H1 (cell line): Measurements from ENCODE around the gene REC8. TPM values are rescaled to one million over a fixed set of nuclear protein-coding genes. Genes with fewer than 3 reads are reported as not detected.
A peak's percentile ranks its signal among the peaks of the same experiment; 100 is the strongest.

ENCODE experiments used
- CTCF ChIA-PET: fragments of 300-600 bp; sonication (Branson Sonifier 250); formaldehyde crosslinking; loops from one replicate; lab custom pipeline; 2021; ENCODE audit not compliant: partially characterized antibody; lab: Charles Lee
- POLR2A ChIA-PET: fragments of 300-600 bp; sonication (Branson Sonifier 250); formaldehyde crosslinking; loops from one replicate; lab custom pipeline; 2021; ENCODE audit warnings: inconsistent platforms; ENCODE audit not compliant: partially characterized antibody; lab: Charles Lee
- DNase-seq, 2 experiments: peaks; one replicate each; pipeline versions ENCODE4 v3.0.0 to v3.0.0-alpha.2; 2010 to 2022; ENCODE audit warnings: low spot score in 2 of 2, low read depth in 1 of 2, mixed read lengths in 1 of 2
- FAIRE-seq: peaks from 2 replicates; lab custom pipeline; 2011; peaks lifted over from hg19 to GRCh38; lab: Jason Lieb, UNC
- H2AFZ ChIP-seq: 2 replicates; pipeline ENCODE4 v1.8.1; 2012; ENCODE audit warnings: low read length, inconsistent platforms
- H2AK5ac ChIP-seq: 2 replicates; pipeline ENCODE4 v1.6.1; 2013; ENCODE audit warnings: low read depth, low read length
- H2BK120ac ChIP-seq: replicated peaks from 2 replicates; pipeline ENCODE3; 2013; ENCODE audit warnings: low read depth, low read length, inconsistent platforms
- H2BK12ac ChIP-seq: 2 replicates; pipeline ENCODE4 v1.6.1; 2013; ENCODE audit warnings: low read depth, low read length
- H2BK15ac ChIP-seq: 2 replicates; pipeline ENCODE4 v1.6.1; 2013; ENCODE audit warnings: low read length
- H2BK20ac ChIP-seq: 2 replicates; pipeline ENCODE4 v1.6.1; 2013; ENCODE audit warnings: low read length
- H2BK5ac ChIP-seq: 2 replicates; pipeline ENCODE4 v1.6.1; 2013; ENCODE audit warnings: low read depth, low read length
- H3K14ac ChIP-seq: 2 replicates; pipeline ENCODE4 v1.6.1; 2013; ENCODE audit warnings: inconsistent platforms; ENCODE audit not compliant: insufficient read length
- H3K18ac ChIP-seq: 2 replicates; pipeline ENCODE4 v1.6.1; 2013; ENCODE audit warnings: low read length; ENCODE audit errors: extremely low read depth
- H3K23ac ChIP-seq: 2 replicates; pipeline ENCODE4 v1.6.1; 2013; ENCODE audit warnings: inconsistent platforms; ENCODE audit not compliant: insufficient read length
- H3K23me2 ChIP-seq: 2 replicates; pipeline ENCODE4 v1.6.1; 2013; ENCODE audit warnings: low read depth, low read length
- H3K27ac ChIP-seq: 2 replicates; pipeline ENCODE4 v1.6.1; 2011; ENCODE audit warnings: low read depth, low read length, inconsistent platforms
- H3K27me3 ChIP-seq, 4 experiments: replicated peaks in 1 of 4; 1 replicate in 1 of 4; 2 replicates in 3 of 4; pipeline versions ENCODE4 v1.6.1 to v1.8.1; 2011 to 2013; ENCODE audit warnings: low read length in 3 of 4, mild to moderate bottlenecking in 3 of 4, inconsistent platforms in 2 of 4, mixed read lengths in 2 of 4, moderate library complexity in 1 of 4; ENCODE audit not compliant: control insufficient read depth in 3 of 4, insufficient read depth in 3 of 4; ENCODE audit errors: extremely low read depth in 1 of 4
- H3K36me3 ChIP-seq, 4 experiments: 2 replicates each; pipeline versions ENCODE4 v1.6.1 to v1.8.1; 2011 to 2013; ENCODE audit warnings: mild to moderate bottlenecking in 4 of 4, low read length in 3 of 4, moderate library complexity in 2 of 4, control low read depth in 1 of 4, inconsistent platforms in 1 of 4; ENCODE audit not compliant: insufficient read depth in 4 of 4, control insufficient read depth in 2 of 4
- H3K4ac ChIP-seq: replicated peaks from 2 replicates; pipeline ENCODE3; 2013; ENCODE audit warnings: low read length, low read depth, mixed read lengths, inconsistent platforms; ENCODE audit not compliant: insufficient read length
- H3K4me1 ChIP-seq, 4 experiments: replicated peaks in 1 of 4; 1 replicate in 1 of 4; 2 replicates in 3 of 4; pipeline versions ENCODE4 v1.6.1 to v1.8.1; 2011 to 2013; ENCODE audit warnings: low read length in 3 of 4, inconsistent platforms in 2 of 4, mixed read lengths in 1 of 4; ENCODE audit not compliant: insufficient read depth in 4 of 4, control insufficient read depth in 3 of 4
- H3K4me2 ChIP-seq, 2 experiments: 2 replicates each; pipeline versions ENCODE4 v1.6.1 to v1.8.1; 2011 to 2013; ENCODE audit warnings: low read depth in 2 of 2, low read length in 2 of 2, control low read depth in 1 of 2, inconsistent platforms in 1 of 2, mild to moderate bottlenecking in 1 of 2; ENCODE audit not compliant: insufficient read depth in 1 of 2
- H3K4me3 ChIP-seq, 4 experiments: fragments of 200-600, 300-600 bp in 1 of 4; sonication (generic), shearing (Covaris generic), sonication (Bioruptor Twin) in 1 of 4; 2 replicates each; pipeline versions ENCODE4 v1.5.1 to v1.8.1; 2011 to 2016; ENCODE audit warnings: low read length in 4 of 4, low read depth in 3 of 4, control low read depth in 2 of 4, inconsistent platforms in 2 of 4, mild to moderate bottlenecking in 2 of 4, mixed read lengths in 1 of 4, moderate library complexity in 1 of 4; ENCODE audit not compliant: insufficient read depth in 2 of 4; ENCODE audit errors: extremely low read depth in 1 of 4
- H3K56ac ChIP-seq: replicated peaks from 2 replicates; pipeline ENCODE3; 2013; ENCODE audit warnings: low read depth, mild to moderate bottlenecking, mixed read lengths, low read length, inconsistent platforms; ENCODE audit not compliant: insufficient read length
- H3K79me1 ChIP-seq: 2 replicates; pipeline ENCODE4 v1.6.1; 2013; ENCODE audit warnings: low read depth, low read length, control low read depth
- H3K79me2 ChIP-seq, 2 experiments: 2 replicates each; pipeline versions ENCODE4 v1.6.1 to v1.8.1; 2012 to 2013; ENCODE audit warnings: low read length in 2 of 2, mild to moderate bottlenecking in 2 of 2, inconsistent platforms in 1 of 2; ENCODE audit not compliant: insufficient read depth in 2 of 2, control insufficient read depth in 1 of 2
- H3K9ac ChIP-seq, 4 experiments: replicated peaks in 1 of 4; 1 replicate in 1 of 4; 2 replicates in 3 of 4; pipeline versions ENCODE4 v1.6.1 to v1.8.1; 2011 to 2013; ENCODE audit warnings: low read depth in 3 of 4, low read length in 3 of 4, control low read depth in 2 of 4, mild to moderate bottlenecking in 2 of 4, moderate library complexity in 2 of 4, inconsistent platforms in 1 of 4; ENCODE audit errors: extremely low read depth in 1 of 4
- H3K9me3 ChIP-seq, 2 experiments: 2 replicates each; pipeline versions ENCODE4 v1.6.1 to v1.8.1; 2012 to 2013; ENCODE audit warnings: mild to moderate bottlenecking in 2 of 2, moderate library complexity in 2 of 2, control low read depth in 1 of 2, inconsistent platforms in 1 of 2, low read depth in 1 of 2, low read length in 1 of 2, mixed read lengths in 1 of 2; ENCODE audit not compliant: insufficient read depth in 2 of 2
- H4K20me1 ChIP-seq, 2 experiments: replicated peaks in 1 of 2; 2 replicates each; pipeline versions ENCODE3 to v1.8.1; 2011 to 2013; ENCODE audit warnings: inconsistent platforms in 2 of 2, low read length in 2 of 2, mild to moderate bottlenecking in 1 of 2; ENCODE audit not compliant: insufficient read depth in 2 of 2, control insufficient read depth in 1 of 2
- H4K5ac ChIP-seq: 2 replicates; pipeline ENCODE4 v1.6.1; 2013; ENCODE audit warnings: low read length, low read depth, mixed read lengths, inconsistent platforms; ENCODE audit not compliant: insufficient read length
- H4K8ac ChIP-seq: 2 replicates; pipeline ENCODE4 v1.8.0; 2013; ENCODE audit warnings: mild to moderate bottlenecking, moderate library complexity, low read length, inconsistent platforms; ENCODE audit not compliant: insufficient read depth; ENCODE audit errors: extremely low read depth
- H4K91ac ChIP-seq: replicated peaks from 2 replicates; pipeline ENCODE3; 2013; ENCODE audit warnings: low read length, mixed read lengths, inconsistent platforms; ENCODE audit not compliant: insufficient read length
- BACH1 ChIP-seq: IDR thresholded peaks from 2 replicates; pipeline ENCODE4 v1.6.1; 2012; ENCODE audit warnings: low read length, improper control_type of control experiment
- BCL11A ChIP-seq, 2 experiments: IDR thresholded peaks; one replicate each; pipeline ENCODE4 v1.6.1; 2011; ENCODE audit warnings: low read depth in 2 of 2, low read length in 2 of 2, mild to moderate bottlenecking in 2 of 2
- KDM1A ChIP-seq: fragments of 200-600, 300-600 bp; sonication (generic); IDR thresholded peaks from 2 replicates; pipeline ENCODE4 v1.7.1; 2016; ENCODE audit warnings: mild to moderate bottlenecking, low read length, borderline replicate concordance
- MAX ChIP-seq: IDR thresholded peaks from 2 replicates; pipeline ENCODE4 v1.6.1; 2012; ENCODE audit warnings: inconsistent platforms
- PHF8 ChIP-seq: fragments of 200-600 bp; sonication (generic); conservative IDR thresholded peaks from 2 replicates; pipeline ENCODE4 v1.7.1; 2012; ENCODE audit warnings: low read depth, mild to moderate bottlenecking, inconsistent platforms, low read length, moderate library complexity
- POLR2AphosphoS5 ChIP-seq: IDR thresholded peaks from 2 replicates; pipeline ENCODE4 v1.6.1; 2011; ENCODE audit warnings: low read depth, low read length
- POU5F1 ChIP-seq: IDR thresholded peaks from 2 replicates; pipeline ENCODE4 v1.6.1; 2011; ENCODE audit warnings: low read depth, mild to moderate bottlenecking, low read length, moderate library complexity
- SIX5 ChIP-seq: IDR thresholded peaks from 2 replicates; pipeline ENCODE4 v1.6.1; 2011; ENCODE audit warnings: mild to moderate bottlenecking, low read depth, low read length
- SP4 ChIP-seq: IDR thresholded peaks from 2 replicates; pipeline ENCODE4 v1.6.1; 2012; ENCODE audit warnings: low read length, inconsistent platforms
- SRF ChIP-seq: IDR thresholded peaks from 2 replicates; pipeline ENCODE4 v1.6.1; 2011; ENCODE audit warnings: mild to moderate bottlenecking, low read depth, low read length, moderate library complexity
- TBP ChIP-seq: IDR thresholded peaks from 2 replicates; pipeline ENCODE4 v1.6.1; 2011; ENCODE audit warnings: low read depth, low read length, improper control_type of control experiment
- WGBS, 2 experiments: shearing (Covaris generic) in 1 of 2; methylation state at CpG; one replicate each; pipeline versions ENCODE4 v1.1.6 to v1.1.7; 2013 to 2015; ENCODE audit warnings: low lambda C conversion rate in 2 of 2, mixed read lengths in 2 of 2, inconsistent platforms in 1 of 2, low coverage in 1 of 2, missing lambda C conversion rate in 1 of 2; ENCODE audit not compliant: insufficient replicate concordance in 2 of 2, insufficient coverage in 1 of 2, insufficient read length in 1 of 2; ENCODE audit errors: extremely low coverage in 1 of 2, missing lambda C conversion rate in 1 of 2; 5-methylcytosine and 5-hydroxymethylcytosine counted together
- polyA plus RNA-seq, 7 experiments: library from polyadenylated mRNA; depleted of rRNA in 3 of 7; stranded (reverse) in 5 of 7; unstranded in 2 of 7; fragments of >200 nt in 5 of 7; fragments of 200-250 nt in 2 of 7; gene quantifications; 1 replicate in 5 of 7; 2 replicates in 1 of 7; 4 replicates in 1 of 7; pipeline versions ENCODE4 v1.2.1 to v1.2.3, GENCODE V29; 2011 to 2013; ENCODE audit warnings: missing spikeins in 2 of 7, mixed read lengths in 2 of 7
- total RNA-seq: library from RNA; stranded (reverse); fragmentation: NEBNext Ultra II Directional; extraction: Animal tissue kit (Norgen Biotek cat#: 25700); gene quantifications from 2 replicates; pipeline ENCODE4 v1.2.1, GENCODE V29; 2021

Gene REC8
- total and polyA plus RNA-seq, 2 of the 8 experiments (the other 6 are each of a cell fraction or from before 2014, with no cell fraction given): 9.8 to 28.5 TPM

- Histone ChIP-seq H3K79me1 (peaks cover 7% of the 10 kb centered on the region; the same call in 1 of the 2 replicates), H4K8ac (peak within 1 kb of the TSS; percentile 85), H3K9ac (peak within 1 kb of the TSS; percentile 83 to 96 (median 92)), H3K36me3 (peaks cover 8 to 33% (median 16%) of the 10 kb centered on the region in 4 experiments; a peak in 6 of 8 replicates), H2BK120ac (no peak within 1 kb of the TSS), H4K5ac (peak within 1 kb of the TSS; percentile 94), H3K4ac (peak within 1 kb of the TSS; percentile 76), H3K9me3 (no peaks in the 10 kb centered on the region), H2BK20ac (no peak within 1 kb of the TSS), H2BK12ac (peak within 1 kb of the TSS; percentile 91), H4K20me1 (peaks cover 0 to 1% of the 10 kb centered on the region in 2 experiments), H4K91ac (peak within 1 kb of the TSS; percentile 96), H3K27ac (peak within 1 kb of the TSS; percentile 92), H3K14ac (no peak within 1 kb of the TSS), H3K56ac (peak within 1 kb of the TSS; percentile 88), H3K4me1 (peaks cover 4 to 13% (median 7%) of the 10 kb centered on the region in 4 experiments; a peak in 6 of 7 replicates), H2BK5ac (peak within 1 kb of the TSS; percentile 98), H3K23ac (no peak within 1 kb of the TSS), H3K23me2 (peaks cover 5% of the 10 kb centered on the region; the same call in 1 of the 2 replicates), H2AFZ (peak within 1 kb of the TSS; percentile 37; the same call in 1 of the 2 replicates), H3K4me3 (peak within 1 kb of the TSS; percentile 79 to 99 (median 94)), H2AK5ac (peak within 1 kb of the TSS; percentile 68; the same call in 1 of the 2 replicates), H2BK15ac (peak within 1 kb of the TSS; percentile 89), H3K4me2 (peak within 1 kb of the TSS; percentile 53 to 90), H3K27me3 (no peaks in the 10 kb centered on the region), H3K79me2 (peaks cover 0 to 20% of the 10 kb centered on the region in 2 experiments; a peak in 2 of 4 replicates), H3K18ac (peak within 1 kb of the TSS; percentile 97)
- ChIA-PET POLR2A (interaction anchor here (0.7 to 10.5 kb wide), 22 partner anchors 9 to 290 kb away, joined by 3 to 118 read pairs (median 4); partner anchors contain the start of genes CARMIL3, CHMP4A, DCAF11 and FITM1), CTCF (interaction anchor here (0.9 to 2.8 kb wide), 5 partner anchors 9 to 241 kb away, joined by 3 to 10 read pairs (median 3); partner anchors contain the start of genes DCAF11 and NRL)
- FAIRE-seq (no peak), DNase-seq (peak; percentile 98 to 100)
- WGBS, 2 experiments: 1% methylated on average over 44 of the region's 65 CpGs; no CpG with 5 or more reads in 1 of the 2 experiments
- TF ChIP-seq TBP: peak; percentile 89
- TF ChIP-seq MAX: peak; percentile 52
- TF ChIP-seq PHF8: peak; percentile 84
- peak; percentile 88 for TF ChIP-seq POLR2AphosphoS5
- no peak for TF ChIP-seq BACH1
- TF ChIP-seq BCL11A (IDR thresholded peaks at IDR 0.05; ENCODE audit: low read depth in 2 of 2, low read length in 2 of 2): no peak
- no peak for TF ChIP-seq KDM1A
- no peak for TF ChIP-seq SIX5
- no peak for TF ChIP-seq POU5F1
- TF ChIP-seq SRF: peak; percentile 36; the same call in 1 of the 2 replicates
- TF ChIP-seq SP4: peak; percentile 74; the same call in 1 of the 2 replicates
Measured at GRCh38 chr14:24141097-24141880, 30.6 kb upstream of the REC8 start, which contains the start of gene EMC9. TSS of gene EMC9 (minus strand) at chr14:24141591. CDS start at chr14:24141304, 287 bp downstream.
